ENCODE measurements around the gene PODXL2.

Gene PODXL2

DNA sequence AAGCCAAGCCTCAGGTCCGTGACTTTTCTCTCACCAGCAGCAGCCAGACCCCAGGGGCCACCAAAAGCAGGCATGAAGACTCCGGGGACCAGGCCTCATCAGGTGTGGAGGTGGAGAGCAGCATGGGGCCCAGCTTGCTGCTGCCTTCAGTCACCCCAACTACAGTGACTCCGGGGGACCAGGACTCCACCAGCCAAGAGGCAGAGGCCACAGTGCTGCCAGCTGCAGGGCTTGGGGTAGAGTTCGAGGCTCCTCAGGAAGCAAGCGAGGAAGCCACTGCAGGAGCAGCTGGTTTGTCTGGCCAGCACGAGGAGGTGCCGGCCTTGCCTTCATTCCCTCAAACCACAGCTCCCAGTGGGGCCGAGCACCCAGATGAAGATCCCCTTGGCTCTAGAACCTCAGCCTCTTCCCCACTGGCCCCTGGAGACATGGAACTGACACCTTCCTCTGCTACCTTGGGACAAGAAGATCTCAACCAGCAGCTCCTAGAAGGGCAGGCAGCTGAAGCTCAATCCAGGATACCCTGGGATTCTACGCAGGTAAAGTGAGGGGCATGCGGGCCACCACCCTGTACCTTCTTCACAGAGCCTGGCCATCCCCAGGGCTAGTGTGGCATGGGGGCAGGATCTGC, 31.8 kb downstream of the PODXL2 start:
- no peak for DNase-seq

DNA sequence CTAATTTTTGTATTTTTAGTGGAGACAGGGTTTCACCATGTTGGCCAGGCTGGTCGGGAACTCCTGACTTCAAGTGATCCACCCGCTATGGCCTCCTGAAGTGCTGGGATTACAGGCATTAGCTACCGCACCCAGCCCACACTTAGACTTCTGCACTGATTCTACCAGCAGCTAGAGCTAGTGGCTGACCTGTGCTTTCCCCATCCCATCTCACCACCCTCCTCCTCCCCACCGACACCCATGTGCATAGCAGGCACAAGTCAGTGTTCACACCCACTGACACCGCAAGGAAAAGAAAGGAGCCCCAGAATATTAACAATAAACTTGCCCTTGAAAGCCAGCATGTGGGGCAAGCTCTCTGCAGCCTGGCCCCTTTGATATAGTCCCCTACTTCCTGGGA, 32.6 kb downstream of the PODXL2 start:
- no peak for DNase-seq

DNA sequence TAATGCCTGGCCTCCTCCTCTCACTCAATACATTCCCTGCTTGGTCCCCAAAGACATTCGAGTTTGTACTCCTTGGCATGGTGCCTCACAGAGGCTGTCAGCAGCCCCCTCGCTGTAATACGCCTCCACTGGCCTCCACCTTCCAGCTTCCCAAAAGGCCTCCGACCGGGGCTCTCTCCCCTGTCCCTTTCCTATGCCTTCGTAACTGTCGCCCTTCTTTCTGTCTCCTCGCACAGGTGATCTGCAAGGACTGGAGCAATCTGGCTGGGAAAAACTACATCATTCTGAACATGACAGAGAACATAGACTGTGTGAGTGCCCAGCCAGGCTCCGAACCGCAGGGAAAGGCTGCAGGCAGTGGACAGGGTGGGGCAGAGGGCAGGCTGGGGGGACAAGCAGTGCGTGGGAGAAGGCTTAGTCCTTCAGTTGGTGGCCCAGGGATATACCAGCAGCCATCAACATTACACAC, 33.0 kb downstream of the PODXL2 start:
- DNase-seq = no peak

DNA sequence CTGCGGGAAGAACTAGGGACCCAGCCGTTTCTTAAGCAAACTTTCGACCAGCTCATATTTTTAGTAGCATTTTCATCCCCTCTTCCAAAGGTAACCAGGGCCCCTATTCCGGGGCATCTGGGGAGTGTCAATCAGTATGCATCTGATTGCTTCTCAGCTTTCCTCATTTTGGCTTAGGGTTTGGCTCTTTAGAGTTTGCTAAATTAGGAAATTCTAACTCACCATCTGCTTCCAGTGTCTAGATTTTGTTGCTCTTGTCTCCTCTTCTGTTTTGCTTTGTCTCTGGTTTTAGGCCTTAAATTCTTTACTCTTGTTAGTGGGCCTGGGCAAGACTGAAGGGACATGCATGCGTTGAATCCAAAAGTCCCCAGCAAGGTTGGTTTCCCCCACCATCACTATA, 34.2 kb downstream of the PODXL2 start:
- no peak for DNase-seq

DNA sequence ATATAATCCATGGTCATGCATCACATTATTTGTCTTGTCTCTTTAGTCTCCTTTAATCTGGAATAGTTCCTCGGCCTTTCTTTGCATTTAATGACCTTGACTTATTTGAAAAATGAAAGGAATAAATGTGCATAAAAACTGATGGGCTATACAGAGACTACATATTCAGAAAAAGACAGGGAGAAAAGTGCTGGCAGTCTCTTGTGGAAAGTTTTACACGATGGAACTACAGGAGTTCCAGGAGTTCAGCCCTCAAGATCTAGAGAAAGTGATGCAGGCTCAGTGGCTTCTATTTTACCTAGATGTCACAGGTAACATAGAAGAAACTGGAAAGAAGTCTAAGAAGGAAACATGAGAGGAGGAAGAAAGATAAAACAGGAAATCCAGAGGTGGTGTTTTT, 36.2 kb downstream of the PODXL2 start:
- no peak for DNase-seq

DNA sequence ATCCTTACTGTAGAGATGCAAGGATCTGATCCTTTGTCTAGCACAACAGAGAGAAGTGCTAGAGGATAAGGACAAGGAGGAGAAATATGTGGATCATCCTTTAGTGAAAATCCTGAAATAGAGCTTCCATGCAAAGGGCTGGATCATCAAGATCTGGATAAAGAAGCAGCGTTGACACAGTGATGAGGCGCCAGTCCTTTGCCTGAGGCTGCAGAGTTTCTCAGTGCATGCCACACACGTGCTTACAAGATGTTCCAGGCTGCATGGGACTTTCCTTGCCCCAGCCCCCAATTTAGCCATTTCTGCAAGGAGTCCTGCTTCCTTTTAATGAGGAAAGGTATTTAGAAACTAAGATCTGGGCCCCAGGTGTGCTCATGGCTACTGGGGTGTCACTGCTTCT, 36.6 kb downstream of the PODXL2 start:
- DNase-seq = no peak

DNA sequence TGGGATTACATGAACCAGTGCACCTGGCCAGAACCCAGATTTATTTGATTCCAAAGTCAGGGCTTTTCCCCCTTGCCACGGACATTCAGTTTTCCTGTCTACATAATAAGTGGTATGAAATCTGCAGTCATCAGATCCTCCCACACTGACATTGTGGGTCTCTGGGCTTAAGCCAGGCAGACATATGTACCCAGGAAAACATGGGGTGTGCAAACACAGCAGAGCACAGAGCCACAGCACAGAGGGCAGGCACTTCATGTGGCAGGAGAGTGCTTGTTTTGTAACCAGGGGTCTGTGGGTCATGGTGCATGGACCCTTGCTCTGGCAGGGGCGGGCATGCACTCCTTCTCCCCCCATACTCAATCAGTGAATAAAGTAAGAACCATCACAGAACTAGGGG, 37.7 kb downstream of the PODXL2 start:
- no peak for DNase-seq

DNA sequence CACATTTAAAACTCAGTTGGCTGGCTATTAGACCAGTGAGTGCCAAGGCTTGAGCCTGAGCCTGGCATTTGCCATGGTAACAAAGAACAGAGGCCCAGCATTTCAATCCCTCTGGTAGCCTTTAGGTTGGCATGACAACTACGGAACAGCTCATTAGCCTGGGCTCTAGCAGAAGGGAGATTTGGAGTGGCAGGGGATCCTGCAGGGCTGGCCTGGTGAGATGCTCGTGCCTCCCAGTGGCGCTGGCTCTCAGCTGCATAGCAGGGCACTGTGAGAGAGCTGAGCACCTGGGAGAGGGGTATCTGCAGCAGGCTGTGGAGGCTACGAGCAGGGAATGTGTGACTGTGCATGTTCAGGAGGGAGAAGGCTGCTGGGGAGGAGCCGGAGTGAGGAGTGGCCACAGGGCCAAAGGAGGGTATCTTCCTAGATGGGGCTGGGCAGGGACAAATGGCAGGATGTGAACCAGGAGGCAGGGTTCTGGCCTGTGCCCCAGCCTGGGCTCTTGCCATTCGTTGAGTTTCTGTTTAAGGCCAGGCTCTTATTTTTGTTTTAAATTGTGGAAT, 38.2 kb downstream of the PODXL2 start:
- no peak for DNase-seq

DNA sequence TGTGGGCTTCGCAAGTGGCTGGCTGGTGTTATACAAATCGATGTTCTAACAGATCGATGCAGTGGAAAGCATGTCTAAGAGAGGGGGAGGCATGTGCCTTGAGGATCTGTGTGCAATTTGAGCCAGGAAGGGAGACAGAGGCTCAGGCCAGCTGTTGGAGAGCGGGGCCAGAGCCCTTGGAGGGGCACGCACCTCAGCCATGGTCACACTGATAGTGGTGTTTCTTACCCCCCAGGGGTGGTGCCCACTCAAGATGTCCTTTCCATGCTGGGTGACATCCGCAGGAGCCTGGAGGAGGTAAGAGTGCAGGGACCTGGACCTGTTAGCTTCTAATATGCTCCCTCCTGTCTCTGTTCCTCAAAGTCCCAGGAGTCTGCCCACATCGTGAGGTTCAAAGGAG, 39.9 kb downstream of the PODXL2 start:
- no peak for DNase-seq

DNA sequence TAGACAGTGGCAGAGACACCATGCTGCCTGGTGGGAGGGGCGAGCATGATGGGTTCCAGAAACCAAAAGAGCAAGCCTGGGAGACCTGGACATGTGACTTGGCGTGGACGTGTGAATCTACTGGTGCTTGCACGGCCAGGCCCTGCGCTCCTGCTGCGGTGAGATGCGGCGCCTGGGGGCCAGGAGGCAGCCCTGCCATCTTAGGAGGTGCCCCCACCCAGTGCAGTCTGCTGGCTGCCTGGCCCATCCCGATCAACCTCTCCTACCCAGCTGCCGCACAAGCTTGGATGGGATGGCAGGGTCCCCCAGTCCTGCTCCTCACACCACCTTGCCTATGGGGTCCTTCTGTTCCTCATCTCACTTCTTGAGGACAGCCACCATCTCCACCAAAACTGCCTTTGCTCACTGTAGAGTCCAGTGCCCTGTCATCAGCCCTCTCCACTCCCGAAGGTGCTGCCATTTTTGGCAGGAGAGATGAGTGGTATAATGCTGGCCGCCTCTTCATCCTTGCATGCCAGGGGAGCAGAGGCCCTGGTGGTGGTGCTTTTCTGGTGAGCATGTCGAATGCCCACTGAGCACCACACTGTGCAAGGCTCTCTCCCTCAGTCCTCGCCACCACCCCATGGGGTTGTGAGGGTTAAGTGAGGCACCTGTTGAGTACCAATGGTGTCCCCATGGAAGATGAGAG, 40.7 kb downstream of the PODXL2 start:
- no peak for DNase-seq

DNA sequence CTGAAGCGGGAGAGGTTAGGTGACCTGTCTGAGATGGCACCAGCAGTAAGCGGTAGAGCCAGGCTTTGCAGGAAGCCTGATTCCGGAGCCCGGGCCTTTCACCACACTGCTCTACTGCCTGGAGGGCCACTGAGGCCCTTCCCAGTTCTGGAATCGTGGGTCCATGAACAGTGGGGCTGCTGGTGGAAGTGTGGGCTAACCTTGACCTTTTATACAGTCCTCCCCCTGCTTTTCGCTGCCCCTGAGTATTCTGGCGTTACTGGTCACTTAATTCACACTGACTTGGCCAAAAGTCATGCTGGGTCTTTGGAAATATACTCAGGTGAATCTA, 41.2 kb downstream of the PODXL2 start:
- DNase-seq = no peak

DNA sequence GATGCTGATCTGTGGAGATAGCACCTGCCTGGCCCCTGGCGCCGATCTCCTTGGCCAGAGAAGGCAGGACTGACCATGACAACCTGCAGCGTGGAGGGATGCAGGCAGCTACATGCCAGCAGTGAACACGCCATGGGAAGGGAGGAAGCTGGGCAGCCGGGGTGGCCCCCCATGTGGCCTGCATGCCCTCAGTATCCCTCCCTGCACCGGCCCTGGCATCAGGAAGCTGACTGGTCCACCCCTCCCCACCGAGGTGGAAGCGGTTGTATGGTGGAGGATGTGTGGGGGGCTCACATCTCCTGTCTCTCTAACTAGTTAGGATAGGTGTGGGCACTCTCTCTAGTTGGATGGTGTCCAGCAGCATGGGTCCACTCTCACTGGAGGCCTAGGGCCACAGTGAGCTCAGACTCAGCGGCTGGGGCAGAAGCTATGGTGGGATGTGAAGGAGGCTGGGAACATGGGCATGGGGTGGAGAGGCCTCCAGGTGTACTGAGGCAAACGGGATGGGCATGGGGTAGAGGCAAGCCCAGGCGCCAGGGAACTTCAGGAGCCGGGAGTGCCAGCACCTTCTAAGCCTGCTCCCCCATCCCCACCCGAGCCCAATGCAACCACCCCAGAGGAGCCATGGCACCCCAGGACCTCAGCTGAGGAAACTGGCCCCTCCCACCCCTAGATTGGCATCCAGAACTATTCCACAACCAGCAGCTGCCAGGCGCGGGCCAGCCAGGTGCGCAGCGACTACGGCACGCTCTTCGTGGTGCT, 42.0 kb downstream of the PODXL2 start:
- DNase-seq = no peak

DNA sequence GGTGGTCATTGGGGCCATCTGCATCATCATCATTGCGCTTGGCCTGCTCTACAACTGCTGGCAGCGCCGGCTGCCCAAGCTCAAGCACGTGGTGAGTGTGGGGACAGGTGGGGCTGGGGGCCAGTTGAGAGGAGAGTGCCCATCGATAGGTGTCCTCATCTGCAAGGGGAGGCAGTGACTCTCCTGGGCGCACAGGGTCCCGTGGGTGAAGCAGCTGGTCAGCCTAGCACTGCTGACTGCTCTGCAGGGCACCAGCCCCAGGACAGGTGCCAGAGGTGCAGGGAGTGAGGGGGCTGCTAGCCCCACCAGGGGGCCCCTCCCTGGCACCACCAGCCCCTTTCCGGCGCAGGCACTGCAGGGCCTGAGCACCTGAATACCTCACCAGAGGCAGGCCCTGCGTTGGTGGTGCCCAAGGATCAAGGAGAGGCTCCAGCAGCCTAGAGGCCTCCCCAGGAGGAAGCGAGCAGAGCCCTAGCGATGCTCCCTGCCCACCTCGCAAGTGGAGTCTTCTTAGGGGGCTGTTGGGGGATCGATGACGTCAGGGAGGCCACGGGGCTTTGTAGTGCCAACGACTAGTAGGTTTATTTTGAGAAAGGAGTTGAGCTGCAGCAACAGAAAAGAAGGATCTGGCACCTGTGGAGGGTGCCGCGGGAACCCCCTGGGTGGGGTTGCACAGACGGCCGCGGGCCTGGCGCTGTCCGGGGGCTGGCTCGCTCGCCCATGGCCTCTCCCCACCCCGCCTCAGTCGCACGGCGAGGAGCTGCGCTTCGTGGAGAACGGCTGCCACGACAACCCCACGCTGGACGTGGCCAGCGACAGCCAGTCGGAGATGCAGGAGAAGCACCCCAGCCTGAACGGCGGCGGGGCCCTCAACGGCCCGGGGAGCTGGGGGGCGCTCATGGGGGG, 42.8 kb downstream of the PODXL2 start:
- no peak for DNase-seq

DNA sequence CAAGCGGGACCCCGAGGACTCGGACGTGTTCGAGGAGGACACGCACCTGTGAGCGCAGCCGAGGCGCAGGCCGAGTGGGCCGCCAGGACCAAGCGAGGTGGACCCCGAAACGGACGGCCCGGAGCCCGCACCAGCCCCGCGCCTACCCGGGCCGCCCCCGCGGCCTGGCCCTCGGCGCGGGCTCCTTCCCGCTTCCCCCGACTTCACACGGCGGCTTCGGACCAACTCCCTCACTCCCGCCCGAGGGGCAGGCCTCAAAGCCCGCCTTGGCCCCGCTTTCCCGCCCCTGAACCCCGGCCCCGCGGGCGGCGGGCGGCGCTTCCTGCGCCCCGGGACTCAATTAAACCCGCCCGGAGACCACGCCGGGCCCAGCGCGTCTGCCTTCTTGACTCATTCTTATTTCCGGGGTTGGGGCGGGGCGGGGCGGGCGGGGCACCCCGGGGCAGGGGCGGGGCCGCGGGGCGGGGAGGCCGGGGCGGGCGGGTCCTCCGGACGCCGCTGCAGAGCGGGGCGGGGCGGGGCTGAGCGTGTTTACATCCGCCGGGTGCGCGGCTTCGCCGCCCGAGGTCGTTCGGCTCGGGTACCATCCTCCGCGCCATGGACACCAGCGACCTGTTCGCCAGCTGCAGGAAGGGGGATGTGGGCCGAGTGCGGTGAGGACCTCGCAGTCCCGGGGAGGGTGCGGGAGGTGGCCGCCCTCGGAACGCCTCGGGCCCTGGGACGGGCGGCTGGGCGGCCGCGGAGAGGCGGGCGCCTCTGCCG, 43.6 kb downstream of the PODXL2 start, which contains the start of gene ABTB1:
Gene ABTB1 (plus strand): TSS at position 524 of the 762 bp plus-strand sequence. CDS start 74 bp downstream, at position 598.
- DNase-seq = peak; percentile 92

DNA sequence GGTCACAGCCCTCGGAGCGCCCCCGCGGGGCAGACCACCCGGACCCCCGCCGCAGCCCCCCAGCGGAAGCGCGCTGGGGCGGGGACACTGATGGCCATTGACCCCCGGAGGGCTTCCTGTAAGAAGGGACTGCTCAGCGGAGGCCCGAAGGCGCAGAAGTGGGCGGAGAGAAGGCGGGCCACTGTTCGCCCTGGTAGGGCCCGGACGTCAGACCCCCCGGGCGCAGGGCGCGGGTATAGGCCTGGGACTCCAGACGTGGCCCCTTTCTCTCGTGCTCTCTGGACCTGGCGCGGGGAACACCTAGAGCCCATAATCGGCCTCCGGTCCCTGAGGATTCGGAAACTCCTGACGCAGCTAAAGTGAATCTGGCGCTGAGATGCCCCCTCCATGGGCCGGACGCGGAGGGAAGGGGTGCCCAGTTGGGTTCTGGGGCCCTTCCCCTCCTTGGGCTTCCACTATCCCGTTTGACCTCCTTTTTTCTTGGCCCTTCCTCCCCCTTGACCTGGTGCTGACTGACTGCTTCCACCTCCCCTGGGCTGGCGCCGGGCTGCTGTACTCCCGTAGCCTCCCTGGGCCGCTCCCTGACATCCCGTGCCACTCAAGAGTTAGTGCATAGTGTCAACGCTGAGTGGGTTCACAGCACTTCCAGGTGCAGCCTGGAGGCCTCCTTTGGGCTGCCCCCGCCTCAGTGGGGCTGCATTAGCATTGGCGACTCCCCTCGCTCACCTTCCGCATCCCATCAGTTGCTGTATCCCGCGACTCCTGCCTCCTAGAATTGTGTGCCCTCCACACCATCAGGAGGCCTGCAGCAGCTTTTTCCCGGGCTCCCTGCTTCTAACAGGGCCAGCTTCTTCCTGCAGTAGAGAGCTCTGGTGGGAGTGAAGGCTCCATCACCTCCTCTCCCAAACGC, 44.5 kb downstream of the PODXL2 start:
- peak; percentile 34 for DNase-seq

DNA sequence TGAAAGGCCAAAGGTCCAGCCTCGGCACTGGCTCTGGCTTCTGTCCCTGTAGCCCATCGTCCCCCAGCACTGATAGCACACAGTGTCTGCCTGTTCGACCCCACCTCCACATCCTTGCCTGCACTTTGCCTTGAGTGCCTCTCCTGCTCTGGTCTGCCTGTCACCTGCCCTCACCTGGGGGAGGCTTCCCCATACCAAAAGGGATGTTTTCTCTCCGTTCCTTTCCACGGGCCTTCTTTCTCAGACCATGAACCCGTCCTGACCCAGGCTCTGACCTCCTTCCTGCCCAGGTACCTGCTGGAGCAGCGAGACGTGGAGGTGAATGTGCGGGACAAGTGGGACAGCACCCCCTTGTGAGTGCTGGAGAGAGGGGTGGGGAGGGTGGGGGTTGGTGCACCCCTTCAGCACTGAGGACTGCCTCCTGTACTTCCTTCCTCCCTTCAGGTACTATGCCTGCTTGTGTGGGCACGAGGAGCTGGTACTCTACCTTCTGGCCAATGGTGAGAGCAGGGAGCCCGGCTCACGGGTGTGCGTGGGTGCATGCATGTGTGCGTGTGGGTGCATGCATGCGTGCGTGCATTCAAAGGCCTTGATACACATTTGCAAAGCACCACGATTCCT, 45.2 kb downstream of the PODXL2 start:
- DNase-seq = no peak

DNA sequence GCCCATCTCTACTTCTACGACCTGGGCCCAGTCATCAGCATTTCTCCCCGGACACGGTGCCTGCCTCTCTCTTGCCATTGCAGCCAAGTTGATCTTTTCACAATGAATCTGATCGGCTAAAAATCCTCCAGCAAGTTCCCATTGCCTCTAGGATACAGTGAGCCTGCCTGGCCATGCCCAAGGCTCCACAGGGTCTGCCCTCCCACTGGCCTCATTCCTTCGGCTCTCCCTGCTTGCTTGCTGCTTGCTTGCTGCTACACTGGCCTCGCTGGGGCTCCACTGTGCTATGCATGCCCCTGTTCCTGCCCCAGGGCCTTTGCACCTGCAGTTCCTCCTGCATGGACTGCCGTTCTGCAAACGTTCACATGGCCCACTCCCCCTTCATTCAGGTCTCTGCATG, 45.8 kb downstream of the PODXL2 start:
- no peak for DNase-seq

DNA sequence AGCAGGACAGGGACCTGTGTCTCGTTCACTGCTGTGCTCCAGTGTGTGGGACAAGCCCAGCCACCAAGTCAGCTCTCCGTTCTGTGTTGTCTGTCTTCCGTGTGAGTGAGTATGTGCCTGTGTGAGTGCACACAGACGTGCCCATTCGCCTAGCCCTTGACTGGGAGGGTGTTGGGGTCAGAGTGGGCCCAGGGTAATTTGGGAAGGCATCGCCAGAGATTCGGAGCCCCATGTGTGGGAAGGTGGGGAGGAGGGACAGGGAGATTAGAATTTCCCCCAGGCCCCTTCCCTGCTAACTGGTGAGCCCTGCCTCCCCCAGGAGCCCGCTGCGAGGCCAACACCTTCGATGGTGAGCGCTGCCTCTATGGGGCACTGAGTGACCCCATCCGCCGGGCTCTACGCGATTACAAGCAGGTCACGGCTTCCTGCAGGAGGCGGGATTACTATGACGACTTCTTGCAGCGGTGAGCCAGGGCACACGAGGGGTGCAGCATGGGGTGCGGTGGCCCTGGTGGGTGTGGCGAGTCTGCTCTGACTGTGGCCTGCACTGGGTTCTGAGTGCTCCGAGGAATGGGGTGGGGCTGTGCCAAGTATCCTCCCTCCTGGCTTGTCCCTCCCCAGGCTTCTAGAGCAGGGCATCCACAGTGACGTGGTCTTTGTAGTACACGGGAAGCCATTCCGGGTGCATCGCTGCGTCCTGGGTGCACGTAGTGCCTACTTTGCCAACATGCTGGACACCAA, 46.8 kb downstream of the PODXL2 start:
- no peak for DNase-seq

DNA sequence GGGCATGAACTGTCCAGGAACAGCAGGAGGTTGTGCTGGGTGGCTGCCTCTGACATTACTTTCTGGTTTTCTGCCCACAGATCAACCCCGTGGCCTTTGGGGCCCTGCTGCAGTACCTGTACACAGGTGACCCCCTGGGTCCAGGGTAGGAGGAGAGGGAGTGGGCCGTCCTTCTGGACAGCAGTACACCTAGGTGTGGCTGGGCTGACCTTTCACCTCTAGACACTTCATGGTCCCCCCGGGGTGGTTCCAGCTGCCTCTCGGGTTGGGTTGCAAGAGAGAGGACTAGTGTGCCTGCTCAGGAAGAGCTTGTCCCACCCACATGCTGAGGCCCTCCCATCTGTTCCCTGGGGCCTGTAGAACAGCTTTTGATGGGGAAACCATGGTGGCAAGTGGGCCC, 47.5 kb downstream of the PODXL2 start:
- no peak for DNase-seq

DNA sequence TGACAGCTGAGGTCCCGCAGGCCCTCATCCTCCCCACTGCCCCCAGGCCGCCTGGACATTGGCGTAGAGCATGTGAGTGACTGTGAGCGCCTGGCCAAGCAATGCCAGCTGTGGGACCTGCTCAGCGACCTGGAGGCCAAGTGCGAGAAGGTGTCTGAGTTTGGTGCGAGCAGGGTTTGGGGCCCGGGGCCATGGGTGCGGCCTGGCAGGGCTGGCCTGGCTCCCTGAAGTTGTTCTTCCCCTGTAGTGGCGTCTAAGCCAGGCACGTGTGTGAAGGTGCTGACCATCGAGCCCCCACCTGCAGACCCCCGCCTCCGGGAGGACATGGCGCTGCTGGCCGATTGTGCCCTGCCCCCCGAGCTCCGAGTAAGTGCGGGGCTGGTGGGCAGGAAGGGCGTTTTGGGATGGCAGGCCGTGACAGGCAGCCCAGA, 48.0 kb downstream of the PODXL2 start:
- no peak for DNase-seq
